Inflammatory macrophage (primary cell): ENCODE data around the gene SLC24A4.
A peak's percentile ranks its signal among the peaks of the same experiment; 100 is the strongest.

Experiments used
- DNase-seq, 2 donors: peaks; one replicate each; pipeline ENCODE4 v3.0.0-alpha.2; 2020 to 2022

The SLC24A4 gene

GRCh38 chr14:92317511-92317910, 5.5 kb upstream of the SLC24A4 start:
- peak; percentile 36 to 71 for DNase-seq

GRCh38 chr14:92321701-92322100, 1.3 kb upstream of the SLC24A4 start:
- DNase-seq: no peak

- no peak for DNase-seq
Observed at GRCh38 chr14:92322516-92322915, 449 bp upstream of the SLC24A4 start.

- DNase-seq: peak in 1 of 2 donors; percentile 11
Observed at GRCh38 chr14:92323916-92324818, 1.2 kb downstream of the SLC24A4 start.

- DNase-seq: no peak
Observed at GRCh38 chr14:92325835-92326234, 2.9 kb downstream of the SLC24A4 start.

GRCh38 chr14:92328664-92329255, 5.8 kb downstream of the SLC24A4 start:
- no peak for DNase-seq

- DNase-seq: no peak
Observed at GRCh38 chr14:92334050-92334449, 11.1 kb downstream of the SLC24A4 start.

- DNase-seq: no peak
Observed at GRCh38 chr14:92336363-92336762, 13.4 kb downstream of the SLC24A4 start.

- no peak for DNase-seq
Observed at GRCh38 chr14:92339426-92339825, 16.5 kb downstream of the SLC24A4 start.

- no peak for DNase-seq
Observed at GRCh38 chr14:92340071-92340470, 17.1 kb downstream of the SLC24A4 start.

GRCh38 chr14:92340931-92341330, 18.0 kb downstream of the SLC24A4 start:
- DNase-seq: no peak

GRCh38 chr14:92341791-92342190, 18.8 kb downstream of the SLC24A4 start:
- DNase-seq: no peak

- DNase-seq: no peak
Observed at GRCh38 chr14:92348154-92348553, 25.2 kb downstream of the SLC24A4 start.

GRCh38 chr14:92351750-92352149, 28.8 kb downstream of the SLC24A4 start:
- DNase-seq: no peak

- DNase-seq: peak; percentile 64 to 68
Observed at GRCh38 chr14:92352158-92352985, 29.4 kb downstream of the SLC24A4 start.

- DNase-seq: no peak
Observed at GRCh38 chr14:92353447-92353846, 30.5 kb downstream of the SLC24A4 start.

- no peak for DNase-seq
Observed at GRCh38 chr14:92356677-92357076, 33.7 kb downstream of the SLC24A4 start.

- DNase-seq: no peak
Observed at GRCh38 chr14:92360651-92361370, 37.8 kb downstream of the SLC24A4 start.

GRCh38 chr14:92362781-92363235, 39.8 kb downstream of the SLC24A4 start:
- peak in 1 of 2 donors; percentile 35 for DNase-seq

- no peak for DNase-seq
Observed at GRCh38 chr14:92366237-92366636, 43.3 kb downstream of the SLC24A4 start.

- DNase-seq: no peak
Observed at GRCh38 chr14:92368001-92368400, 45.0 kb downstream of the SLC24A4 start.

GRCh38 chr14:92369097-92369496, 46.1 kb downstream of the SLC24A4 start:
- no peak for DNase-seq
